GM12874 (cell line): ENCODE measurements around the gene BLOC1S3.

ENCODE experiments used
- TF ChIP-seq, protein P1 (sequence below): IDR thresholded peaks from 2 replicates; pipeline ENCODE4 v1.5.1; 2011; ENCODE audit warnings: low read depth, mild to moderate bottlenecking, control low read depth, low read length, moderate library complexity; ENCODE audit not compliant: insufficient read depth

The BLOC1S3 gene

GRCh38 chr19:45142016-45142725 lies 36.4 kb upstream of the BLOC1S3 start:
- TF ChIP-seq, protein P1, sequence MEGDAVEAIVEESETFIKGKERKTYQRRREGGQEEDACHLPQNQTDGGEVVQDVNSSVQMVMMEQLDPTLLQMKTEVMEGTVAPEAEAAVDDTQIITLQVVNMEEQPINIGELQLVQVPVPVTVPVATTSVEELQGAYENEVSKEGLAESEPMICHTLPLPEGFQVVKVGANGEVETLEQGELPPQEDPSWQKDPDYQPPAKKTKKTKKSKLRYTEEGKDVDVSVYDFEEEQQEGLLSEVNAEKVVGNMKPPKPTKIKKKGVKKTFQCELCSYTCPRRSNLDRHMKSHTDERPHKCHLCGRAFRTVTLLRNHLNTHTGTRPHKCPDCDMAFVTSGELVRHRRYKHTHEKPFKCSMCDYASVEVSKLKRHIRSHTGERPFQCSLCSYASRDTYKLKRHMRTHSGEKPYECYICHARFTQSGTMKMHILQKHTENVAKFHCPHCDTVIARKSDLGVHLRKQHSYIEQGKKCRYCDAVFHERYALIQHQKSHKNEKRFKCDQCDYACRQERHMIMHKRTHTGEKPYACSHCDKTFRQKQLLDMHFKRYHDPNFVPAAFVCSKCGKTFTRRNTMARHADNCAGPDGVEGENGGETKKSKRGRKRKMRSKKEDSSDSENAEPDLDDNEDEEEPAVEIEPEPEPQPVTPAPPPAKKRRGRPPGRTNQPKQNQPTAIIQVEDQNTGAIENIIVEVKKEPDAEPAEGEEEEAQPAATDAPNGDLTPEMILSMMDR = no peak

- TF ChIP-seq, protein P1 = no peak
These were observed 35.9 kb upstream of the BLOC1S3 start for GRCh38 chr19:45142726-45143110.

DNA sequence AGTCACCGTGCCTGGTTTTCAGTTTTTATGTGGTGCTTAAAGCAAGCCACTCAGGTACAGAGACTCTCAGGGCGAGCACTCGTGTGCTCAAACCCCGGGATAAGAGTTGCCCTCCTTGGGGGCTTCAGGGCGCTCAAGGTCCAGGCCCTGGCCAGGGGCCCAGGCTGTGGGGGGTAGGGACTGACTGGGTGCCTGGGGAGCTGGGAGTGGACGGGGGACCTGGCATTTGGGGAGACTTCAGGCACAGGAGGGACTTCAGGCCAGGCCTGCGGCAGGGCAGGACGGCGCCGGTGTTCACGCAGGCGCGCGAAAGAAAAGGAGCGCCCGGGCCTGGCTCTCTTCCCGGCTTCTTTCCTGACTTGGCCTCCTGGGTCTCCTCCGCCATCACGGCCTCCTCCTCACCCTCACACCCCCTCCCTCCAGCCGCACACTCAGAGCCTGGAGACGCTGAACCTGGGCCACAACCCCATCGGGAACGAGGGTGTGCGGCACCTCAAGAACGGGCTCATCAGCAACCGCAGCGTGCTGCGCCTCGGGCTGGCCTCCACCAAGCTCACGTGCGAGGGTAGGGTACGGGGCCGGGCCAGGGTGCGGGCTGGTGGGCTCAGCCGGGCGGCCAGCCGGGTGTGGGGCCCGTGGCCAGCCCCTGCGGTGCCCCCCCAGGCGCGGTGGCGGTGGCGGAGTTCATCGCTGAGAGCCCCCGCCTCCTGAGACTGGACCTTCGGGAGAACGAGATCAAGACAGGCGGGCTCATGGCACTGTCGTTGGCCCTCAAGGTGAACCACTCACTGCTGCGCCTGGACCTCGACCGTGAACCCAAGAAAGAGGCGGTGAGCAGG lies 33.9 kb upstream of the BLOC1S3 start:
- TF ChIP-seq, protein P1 = no peak

DNA sequence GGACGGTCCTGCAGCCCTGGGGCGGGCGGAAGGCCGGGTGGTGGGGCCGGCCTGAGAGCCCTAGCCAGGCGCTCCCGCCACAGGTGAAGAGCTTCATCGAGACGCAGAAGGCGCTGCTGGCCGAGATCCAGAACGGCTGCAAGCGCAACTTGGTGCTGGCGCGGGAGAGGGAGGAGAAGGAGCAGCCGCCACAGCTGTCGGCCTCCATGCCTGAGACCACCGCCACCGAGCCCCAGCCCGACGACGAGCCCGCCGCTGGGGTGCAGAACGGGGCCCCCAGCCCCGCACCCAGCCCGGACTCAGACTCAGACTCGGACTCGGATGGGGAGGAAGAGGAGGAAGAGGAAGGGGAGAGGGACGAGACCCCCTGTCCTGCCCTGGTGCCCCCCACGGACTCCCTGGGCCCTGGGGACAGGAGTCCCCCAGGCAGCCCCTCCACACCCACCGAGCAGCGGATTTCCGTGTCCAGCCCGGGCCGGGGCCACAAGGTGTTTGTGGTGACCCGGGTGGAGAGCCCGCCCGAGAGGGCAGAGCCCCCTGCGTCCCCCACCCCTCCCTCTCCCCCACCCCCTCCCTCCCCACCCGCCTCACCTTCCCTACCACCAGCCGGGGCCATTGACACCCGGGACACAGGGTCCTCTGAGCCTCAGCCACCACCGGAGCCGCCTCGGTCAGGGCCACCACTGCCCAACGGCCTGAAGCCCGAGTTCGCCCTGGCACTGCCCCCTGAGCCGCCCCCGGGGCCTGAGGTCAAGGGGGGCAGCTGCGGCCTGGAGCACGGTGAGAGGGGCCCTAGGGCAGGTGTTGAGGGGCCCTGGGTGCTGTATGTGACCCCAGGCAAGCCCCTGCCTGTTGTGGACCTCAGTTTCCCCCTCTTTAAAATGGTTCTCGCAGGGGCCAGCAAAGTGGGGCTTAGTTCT lies 33.1 kb upstream of the BLOC1S3 start:
- TF ChIP-seq, protein P1 = no peak

GRCh38 chr19:45146251-45146650 lies 32.3 kb upstream of the BLOC1S3 start:
- TF ChIP-seq, protein P1 = no peak

DNA sequence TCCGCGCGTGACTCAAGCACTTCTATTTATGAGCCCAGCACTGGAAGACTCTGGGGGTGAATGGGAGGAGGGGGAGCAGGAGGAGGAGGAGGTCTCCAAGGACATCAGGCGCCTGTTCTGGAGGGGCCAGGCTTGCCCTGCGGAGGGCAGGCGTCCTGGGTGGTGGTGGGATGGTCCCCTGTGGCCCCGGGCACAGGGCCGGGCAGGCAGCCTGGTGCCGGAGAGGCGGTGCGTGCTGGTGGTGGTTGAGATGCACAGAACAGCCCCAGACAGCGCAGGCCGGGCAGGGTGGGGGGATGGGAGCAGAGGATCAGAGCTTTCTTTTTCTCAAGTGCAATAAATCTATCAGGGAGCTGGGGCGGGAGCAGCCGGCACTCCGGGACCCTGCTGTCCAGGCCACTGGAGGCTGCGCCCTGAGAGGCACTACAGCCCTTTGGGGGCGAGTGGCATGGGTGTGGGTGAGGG lies 31.8 kb upstream of the BLOC1S3 start:
- TF ChIP-seq, protein P1 = no peak
